Measurements from ENCODE around the gene JADE1. TPM values are rescaled to one million over a fixed set of nuclear protein-coding genes. Genes with fewer than 3 reads are reported as not detected.

Gene JADE1
- total and polyA plus RNA-seq, 2 experiments from 2014 or later: 7.1 to 12.3 TPM

- H3K27me3 ChIP-seq: peaks cover 3% of the 10 kb centered on the region
- H3K4me3 ChIP-seq: no peak overlapping the region
- no peak for DNase-seq (ENCODE audit: low read depth in 1 of 2, low spot score in 1 of 2)
- no peak for TF ChIP-seq CTCF (IDR thresholded peaks at IDR 0.05; ENCODE audit: low read depth, low read length)
- H3K36me3 ChIP-seq: peaks cover 30% of the 10 kb centered on the region
- no peaks in the 10 kb centered on the region for H3K9me3 ChIP-seq (ENCODE audit: low read depth)
- no peaks in the 10 kb centered on the region for H3K4me1 ChIP-seq (ENCODE audit: low read depth)
- no peak overlapping the region for H3K27ac ChIP-seq
Measured at GRCh38 chr4:128855621-128856020, 46.1 kb downstream of the JADE1 start.

- no peaks in the 10 kb centered on the region for H3K4me1 ChIP-seq (ENCODE audit: low read depth)
- no peak overlapping the region for H3K4me3 ChIP-seq
- peaks cover 3% of the 10 kb centered on the region for H3K27me3 ChIP-seq
- H3K27ac ChIP-seq: no peak overlapping the region
- peaks cover 33% of the 10 kb centered on the region for H3K36me3 ChIP-seq
- no peak for TF ChIP-seq CTCF (IDR thresholded peaks at IDR 0.05; ENCODE audit: low read depth, low read length)
- no peak for DNase-seq (ENCODE audit: low read depth in 1 of 2, low spot score in 1 of 2)
- no peaks in the 10 kb centered on the region for H3K9me3 ChIP-seq (ENCODE audit: low read depth)
Measured at GRCh38 chr4:128856246-128856645, 46.7 kb downstream of the JADE1 start.

GRCh38 chr4:128858879-128859671 is 49.6 kb downstream of the JADE1 start:
- no peak for TF ChIP-seq CTCF (IDR thresholded peaks at IDR 0.05; ENCODE audit: low read depth, low read length)
- Histone ChIP-seq H3K36me3 (peaks cover 30% of the 10 kb centered on the region), H3K9me3 (ENCODE audit: low read depth) (no peaks in the 10 kb centered on the region), H3K27me3 (peaks cover 3% of the 10 kb centered on the region), H3K27ac (no peak overlapping the region), H3K4me1 (ENCODE audit: low read depth) (no peaks in the 10 kb centered on the region), H3K4me3 (no peak overlapping the region)
- DNase-seq (ENCODE audit: low read depth in 1 of 2, low spot score in 1 of 2): peak in 1 of 2 donors; percentile 86

- TF ChIP-seq CTCF (IDR thresholded peaks at IDR 0.05; ENCODE audit: low read depth, low read length): no peak
- peak in 1 of 2 donors; percentile 63 for DNase-seq (ENCODE audit: low read depth in 1 of 2, low spot score in 1 of 2)
- Histone ChIP-seq H3K4me1 (ENCODE audit: low read depth) (no peaks in the 10 kb centered on the region), H3K9me3 (ENCODE audit: low read depth) (no peaks in the 10 kb centered on the region), H3K27me3 (peaks cover 3% of the 10 kb centered on the region), H3K4me3 (no peak overlapping the region), H3K27ac (no peak overlapping the region), H3K36me3 (peaks cover 30% of the 10 kb centered on the region)
Measured at GRCh38 chr4:128859887-128860677, 50.6 kb downstream of the JADE1 start.

- Histone ChIP-seq H3K4me3 (no peak overlapping the region), H3K36me3 (peaks cover 24% of the 10 kb centered on the region), H3K4me1 (ENCODE audit: low read depth) (no peaks in the 10 kb centered on the region), H3K27me3 (peaks cover 3% of the 10 kb centered on the region), H3K27ac (no peak overlapping the region), H3K9me3 (ENCODE audit: low read depth) (no peaks in the 10 kb centered on the region)
- TF ChIP-seq CTCF (IDR thresholded peaks at IDR 0.05; ENCODE audit: low read depth, low read length): no peak
- no peak for DNase-seq (ENCODE audit: low read depth in 1 of 2, low spot score in 1 of 2)
Measured at GRCh38 chr4:128861856-128862518, 52.5 kb downstream of the JADE1 start.

Data from cardiac muscle cell (in vitro differentiated cells and primary cell).